Hepatocyte (in vitro differentiated cells): ENCODE results near the gene NTRK3.

ENCODE experiments used
- EZH2 ChIP-seq: fragments of 200-600 bp; sonication (generic); IDR thresholded peaks from 2 replicates; pipeline ENCODE4 v1.6.1; 2016; ENCODE audit warnings: antibody characterized with exemption, mild to moderate bottlenecking, borderline replicate concordance
- EZH2phosphoT487 ChIP-seq: fragments of 200-600 bp; sonication (generic); IDR thresholded peaks from one replicate; pipeline ENCODE4 v1.6.1; 2018; ENCODE audit warnings: antibody characterized with exemption, mild to moderate bottlenecking, low read depth, moderate library complexity; ENCODE audit not compliant: unreplicated experiment, severe bottlenecking
- TF ChIP-seq, protein P1 (sequence below): fragments of 200-600 bp; sonication (generic); IDR thresholded peaks from 2 replicates; pipeline ENCODE4 v1.5.1; 2016; ENCODE audit warnings: antibody characterized with exemption, mild to moderate bottlenecking; ENCODE audit not compliant: poor library complexity

DNA sequence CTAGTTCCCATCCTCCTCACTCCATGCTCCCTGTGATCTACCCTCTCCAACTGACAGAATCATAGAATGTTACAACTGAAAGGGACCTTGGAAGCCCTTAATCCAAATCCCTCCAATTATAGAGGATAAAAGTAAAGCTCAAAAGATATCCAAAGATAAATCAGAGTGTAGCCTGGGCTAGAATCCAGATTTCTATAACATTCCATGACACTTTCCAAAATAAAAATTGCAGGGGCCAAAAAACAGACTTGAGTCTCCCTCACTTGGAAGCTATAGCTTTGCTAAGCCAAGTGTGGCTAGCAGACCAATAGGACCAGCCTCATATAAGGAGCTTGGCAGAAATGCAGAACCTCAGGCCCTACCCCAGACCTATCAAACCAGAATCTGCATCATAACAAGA is 148.1 kb downstream of the NTRK3 start:
- TF ChIP-seq, protein P1, sequence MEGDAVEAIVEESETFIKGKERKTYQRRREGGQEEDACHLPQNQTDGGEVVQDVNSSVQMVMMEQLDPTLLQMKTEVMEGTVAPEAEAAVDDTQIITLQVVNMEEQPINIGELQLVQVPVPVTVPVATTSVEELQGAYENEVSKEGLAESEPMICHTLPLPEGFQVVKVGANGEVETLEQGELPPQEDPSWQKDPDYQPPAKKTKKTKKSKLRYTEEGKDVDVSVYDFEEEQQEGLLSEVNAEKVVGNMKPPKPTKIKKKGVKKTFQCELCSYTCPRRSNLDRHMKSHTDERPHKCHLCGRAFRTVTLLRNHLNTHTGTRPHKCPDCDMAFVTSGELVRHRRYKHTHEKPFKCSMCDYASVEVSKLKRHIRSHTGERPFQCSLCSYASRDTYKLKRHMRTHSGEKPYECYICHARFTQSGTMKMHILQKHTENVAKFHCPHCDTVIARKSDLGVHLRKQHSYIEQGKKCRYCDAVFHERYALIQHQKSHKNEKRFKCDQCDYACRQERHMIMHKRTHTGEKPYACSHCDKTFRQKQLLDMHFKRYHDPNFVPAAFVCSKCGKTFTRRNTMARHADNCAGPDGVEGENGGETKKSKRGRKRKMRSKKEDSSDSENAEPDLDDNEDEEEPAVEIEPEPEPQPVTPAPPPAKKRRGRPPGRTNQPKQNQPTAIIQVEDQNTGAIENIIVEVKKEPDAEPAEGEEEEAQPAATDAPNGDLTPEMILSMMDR: no peak
- TF ChIP-seq EZH2 (no peak), EZH2phosphoT487 (no peak)
